ENCODE data around the gene UBE4B.
"Not testable (repeated sequence)": the region's sequence is repeated elsewhere in the genome, so short reads cannot be mapped to it uniquely, and the experiment has no call there.

The UBE4B gene

GRCh38 chr1:10104834-10105233 lies 72.1 kb downstream of the UBE4B start:
- H2AK5ac ChIP-seq (ENCODE audit: low read length) = no peak overlapping the region
- H3K79me1 ChIP-seq (ENCODE audit: low read length) = no peaks in the 10 kb centered on the region
- H3K36me3 ChIP-seq (ENCODE audit: control insufficient read depth, insufficient read depth, low read length) = peaks cover 3% of the 10 kb centered on the region
- H3K18ac ChIP-seq (ENCODE audit: low read length) = no peak overlapping the region
- H3K4me3 ChIP-seq (ENCODE audit: low read length) = no peak overlapping the region
- H3K56ac ChIP-seq (ENCODE audit: low read length) = no peak overlapping the region
- no peak overlapping the region for H3K27ac ChIP-seq (ENCODE audit: low read depth, low read length)
- H3K79me2 ChIP-seq (ENCODE audit: control insufficient read depth, insufficient read depth, low read length) = no peaks in the 10 kb centered on the region
- no peak overlapping the region for H4K8ac ChIP-seq (ENCODE audit: low read depth, low read length)
- no peak overlapping the region for H2BK120ac ChIP-seq (ENCODE audit: low read depth, low read length)
- H4K5ac ChIP-seq (ENCODE audit: low read length) = no peak overlapping the region
- no peak overlapping the region for H3K4me2 ChIP-seq (ENCODE audit: low read length)
- H2BK15ac ChIP-seq (replicated peaks; ENCODE audit: low read depth) = no peak overlapping the region
- H3K23ac ChIP-seq (ENCODE audit: low read length) = no peak overlapping the region
- no peaks in the 10 kb centered on the region for H3K4me1 ChIP-seq (ENCODE audit: control insufficient read depth, low read depth, low read length)
- H3K27me3 ChIP-seq (ENCODE audit: insufficient read depth, low read length, poor library complexity) = no peaks in the 10 kb centered on the region
- no peak overlapping the region for H3K9ac ChIP-seq (ENCODE audit: low read length)
- no peak overlapping the region for H3K4ac ChIP-seq (ENCODE audit: low read depth, low read length)
- no peak for DNase-seq
- no CpG with 5 or more reads among the region's 1 CpG for WGBS (ENCODE audit: extremely low coverage, insufficient coverage, low lambda C conversion rate)
- no peak overlapping the region for H2BK5ac ChIP-seq (ENCODE audit: low read length)

DNA sequence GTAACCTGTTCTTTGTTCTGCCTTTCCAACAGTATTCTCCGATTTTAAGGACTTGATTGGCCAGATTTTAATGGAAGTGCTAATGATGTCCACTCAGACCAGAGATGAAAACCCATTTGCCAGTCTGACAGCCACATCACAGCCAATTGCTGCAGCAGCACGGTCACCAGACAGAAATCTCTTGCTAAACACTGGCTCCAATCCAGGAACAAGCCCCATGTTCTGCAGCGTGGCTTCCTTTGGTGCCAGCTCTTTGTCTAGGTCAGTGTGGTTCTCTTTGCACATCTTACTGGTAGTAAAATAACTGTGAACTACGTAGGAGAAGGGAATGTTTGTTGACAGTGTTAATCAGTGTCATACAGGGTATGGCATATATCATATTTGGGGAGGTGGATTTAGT lies 72.7 kb downstream of the UBE4B start:
- H3K79me2 ChIP-seq (ENCODE audit: control insufficient read depth, insufficient read depth, low read length) = no peaks in the 10 kb centered on the region
- H4K8ac ChIP-seq (ENCODE audit: low read depth, low read length) = no peak overlapping the region
- H3K36me3 ChIP-seq (ENCODE audit: control insufficient read depth, insufficient read depth, low read length) = peaks cover 3% of the 10 kb centered on the region
- no peaks in the 10 kb centered on the region for H3K27me3 ChIP-seq (ENCODE audit: insufficient read depth, low read length, poor library complexity)
- no CpG with 5 or more reads among the region's 4 CpGs for WGBS (ENCODE audit: extremely low coverage, insufficient coverage, low lambda C conversion rate)
- H3K27ac ChIP-seq (ENCODE audit: low read depth, low read length) = no peak overlapping the region
- no peak overlapping the region for H2BK120ac ChIP-seq (ENCODE audit: low read depth, low read length)
- no peaks in the 10 kb centered on the region for H3K4me1 ChIP-seq (ENCODE audit: control insufficient read depth, low read depth, low read length)
- no peak for DNase-seq
- no peak overlapping the region for H2BK5ac ChIP-seq (ENCODE audit: low read length)
- H3K56ac ChIP-seq (ENCODE audit: low read length) = no peak overlapping the region
- H4K5ac ChIP-seq (ENCODE audit: low read length) = no peak overlapping the region
- H2AK5ac ChIP-seq (ENCODE audit: low read length) = no peak overlapping the region
- H3K18ac ChIP-seq (ENCODE audit: low read length) = no peak overlapping the region
- no peaks in the 10 kb centered on the region for H3K79me1 ChIP-seq (ENCODE audit: low read length)
- H3K4ac ChIP-seq (ENCODE audit: low read depth, low read length) = no peak overlapping the region
- H3K9ac ChIP-seq (ENCODE audit: low read length) = no peak overlapping the region
- no peak overlapping the region for H3K4me3 ChIP-seq (ENCODE audit: low read length)
- no peak overlapping the region for H2BK15ac ChIP-seq (replicated peaks; ENCODE audit: low read depth)
- no peak overlapping the region for H3K4me2 ChIP-seq (ENCODE audit: low read length)
- H3K23ac ChIP-seq (ENCODE audit: low read length) = no peak overlapping the region

- Histone ChIP-seq H2BK120ac (ENCODE audit: low read depth, low read length) (no peak overlapping the region), H3K79me2 (ENCODE audit: control insufficient read depth, insufficient read depth, low read length) (no peaks in the 10 kb centered on the region), H2BK15ac (replicated peaks; ENCODE audit: low read depth) (no peak overlapping the region), H3K4me3 (ENCODE audit: low read length) (no peak overlapping the region), H3K79me1 (ENCODE audit: low read length) (no peaks in the 10 kb centered on the region), H3K36me3 (ENCODE audit: control insufficient read depth, insufficient read depth, low read length) (peaks cover 3% of the 10 kb centered on the region), H3K4me1 (ENCODE audit: control insufficient read depth, low read depth, low read length) (no peaks in the 10 kb centered on the region), H3K27ac (ENCODE audit: low read depth, low read length) (no peak overlapping the region), H2BK5ac (ENCODE audit: low read length) (no peak overlapping the region), H3K27me3 (ENCODE audit: insufficient read depth, low read length, poor library complexity) (no peaks in the 10 kb centered on the region), H3K18ac (ENCODE audit: low read length) (no peak overlapping the region), H4K8ac (ENCODE audit: low read depth, low read length) (no peak overlapping the region), H4K5ac (ENCODE audit: low read length) (no peak overlapping the region), H3K4me2 (ENCODE audit: low read length) (no peak overlapping the region), H3K9ac (ENCODE audit: low read length) (no peak overlapping the region), H2AK5ac (ENCODE audit: low read length) (no peak overlapping the region), H3K23ac (ENCODE audit: low read length) (no peak overlapping the region), H3K4ac (ENCODE audit: low read depth, low read length) (no peak overlapping the region), H3K56ac (ENCODE audit: low read length) (no peak overlapping the region)
- no peak for DNase-seq
- WGBS (ENCODE audit: extremely low coverage, insufficient coverage, low lambda C conversion rate) = no CpG with 5 or more reads among the region's 17 CpGs
These were observed 73.5 kb downstream of the UBE4B start for GRCh38 chr1:10106241-10106640.

DNA sequence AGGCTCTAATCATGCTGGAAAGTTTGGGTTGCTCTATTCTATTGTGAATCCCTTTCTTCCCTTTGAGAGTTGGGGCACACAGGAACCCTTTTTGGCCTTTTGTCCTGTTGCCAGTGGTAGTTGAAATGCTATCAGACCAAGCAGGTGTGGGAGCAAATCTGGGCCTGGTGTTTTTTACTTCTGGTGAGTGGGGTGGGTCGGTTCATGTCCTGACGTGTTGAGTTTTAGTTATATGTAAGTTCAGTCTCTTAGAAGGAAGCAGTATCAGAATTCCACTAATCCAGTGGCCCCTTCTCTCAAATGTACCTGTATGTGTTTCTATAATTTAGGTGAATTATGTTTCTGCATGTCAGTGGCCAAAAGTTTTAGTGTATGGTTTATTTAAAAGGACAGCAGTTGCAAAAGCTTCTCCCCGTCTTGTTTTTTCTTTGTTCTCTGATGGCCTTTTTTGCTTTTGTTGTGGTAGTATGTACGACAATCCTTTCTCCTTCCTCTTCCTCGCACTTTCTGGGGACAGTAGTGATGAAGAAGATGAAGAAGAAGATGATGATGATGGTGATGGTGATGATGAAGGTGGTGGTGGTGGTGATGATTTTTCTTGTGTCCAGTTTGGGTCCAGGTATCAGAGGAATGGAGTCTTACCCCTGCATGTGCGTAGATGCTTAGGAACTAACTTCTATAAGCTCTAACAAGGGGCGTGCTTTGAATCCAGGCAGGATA lies 74.2 kb downstream of the UBE4B start:
- no peak overlapping the region for H3K18ac ChIP-seq (ENCODE audit: low read length)
- peaks cover 3% of the 10 kb centered on the region for H3K36me3 ChIP-seq (ENCODE audit: control insufficient read depth, insufficient read depth, low read length)
- no peak overlapping the region for H3K27ac ChIP-seq (ENCODE audit: low read depth, low read length)
- H4K5ac ChIP-seq (ENCODE audit: low read length) = no peak overlapping the region
- H3K79me2 ChIP-seq (ENCODE audit: control insufficient read depth, insufficient read depth, low read length) = no peaks in the 10 kb centered on the region
- no peaks in the 10 kb centered on the region for H3K79me1 ChIP-seq (ENCODE audit: low read length)
- no peak overlapping the region for H3K4ac ChIP-seq (ENCODE audit: low read depth, low read length)
- H2BK120ac ChIP-seq (ENCODE audit: low read depth, low read length) = no peak overlapping the region
- H3K9ac ChIP-seq (ENCODE audit: low read length) = no peak overlapping the region
- no peak overlapping the region for H3K23ac ChIP-seq (ENCODE audit: low read length)
- H3K4me1 ChIP-seq (ENCODE audit: control insufficient read depth, low read depth, low read length) = no peaks in the 10 kb centered on the region
- no peaks in the 10 kb centered on the region for H3K27me3 ChIP-seq (ENCODE audit: insufficient read depth, low read length, poor library complexity)
- no peak overlapping the region for H3K56ac ChIP-seq (ENCODE audit: low read length)
- DNase-seq = no peak
- no peak overlapping the region for H2BK5ac ChIP-seq (ENCODE audit: low read length)
- H2AK5ac ChIP-seq (ENCODE audit: low read length) = no peak overlapping the region
- WGBS (ENCODE audit: extremely low coverage, insufficient coverage, low lambda C conversion rate) = no CpG with 5 or more reads among the region's 7 CpGs
- no peak overlapping the region for H2BK15ac ChIP-seq (replicated peaks; ENCODE audit: low read depth)
- no peak overlapping the region for H3K4me2 ChIP-seq (ENCODE audit: low read length)
- no peak overlapping the region for H3K4me3 ChIP-seq (ENCODE audit: low read length)
- no peak overlapping the region for H4K8ac ChIP-seq (ENCODE audit: low read depth, low read length)

- not testable (repeated sequence) for H4K5ac ChIP-seq (ENCODE audit: low read length); H3K4me1 ChIP-seq (ENCODE audit: control insufficient read depth, low read depth, low read length); H2AK5ac ChIP-seq (ENCODE audit: low read length); H3K18ac ChIP-seq (ENCODE audit: low read length); H3K27me3 ChIP-seq (ENCODE audit: insufficient read depth, low read length, poor library complexity); H2BK120ac ChIP-seq (ENCODE audit: low read depth, low read length); H4K8ac ChIP-seq (ENCODE audit: low read depth, low read length); H3K36me3 ChIP-seq (ENCODE audit: control insufficient read depth, insufficient read depth, low read length); H2BK5ac ChIP-seq (ENCODE audit: low read length); H3K4me2 ChIP-seq (ENCODE audit: low read length); DNase-seq; H3K56ac ChIP-seq (ENCODE audit: low read length); H3K79me2 ChIP-seq (ENCODE audit: control insufficient read depth, insufficient read depth, low read length); H3K4me3 ChIP-seq (ENCODE audit: low read length); H3K9ac ChIP-seq (ENCODE audit: low read length); H2BK15ac ChIP-seq (replicated peaks; ENCODE audit: low read depth); H3K79me1 ChIP-seq (ENCODE audit: low read length); H3K23ac ChIP-seq (ENCODE audit: low read length); H3K4ac ChIP-seq (ENCODE audit: low read depth, low read length); H3K27ac ChIP-seq (ENCODE audit: low read depth, low read length)
- WGBS (ENCODE audit: extremely low coverage, insufficient coverage, low lambda C conversion rate) = no CpG with 5 or more reads among the region's 8 CpGs
These were observed 74.7 kb downstream of the UBE4B start for GRCh38 chr1:10107476-10107847.

GRCh38 chr1:10108134-10108663 lies 75.4 kb downstream of the UBE4B start:
- Histone ChIP-seq H3K4ac (ENCODE audit: low read depth, low read length) (no peak overlapping the region), H3K79me2 (ENCODE audit: control insufficient read depth, insufficient read depth, low read length) (no peaks in the 10 kb centered on the region), H3K18ac (ENCODE audit: low read length) (no peak overlapping the region), H3K27me3 (ENCODE audit: insufficient read depth, low read length, poor library complexity) (no peaks in the 10 kb centered on the region), H3K27ac (ENCODE audit: low read depth, low read length) (no peak overlapping the region), H3K23ac (ENCODE audit: low read length) (no peak overlapping the region), H3K9ac (ENCODE audit: low read length) (no peak overlapping the region), H4K8ac (ENCODE audit: low read depth, low read length) (no peak overlapping the region), H2AK5ac (ENCODE audit: low read length) (no peak overlapping the region), H2BK15ac (replicated peaks; ENCODE audit: low read depth) (no peak overlapping the region), H3K4me2 (ENCODE audit: low read length) (no peak overlapping the region), H2BK120ac (ENCODE audit: low read depth, low read length) (no peak overlapping the region), H3K79me1 (ENCODE audit: low read length) (no peaks in the 10 kb centered on the region), H3K56ac (ENCODE audit: low read length) (no peak overlapping the region), H3K4me1 (ENCODE audit: control insufficient read depth, low read depth, low read length) (no peaks in the 10 kb centered on the region), H4K5ac (ENCODE audit: low read length) (no peak overlapping the region), H3K36me3 (ENCODE audit: control insufficient read depth, insufficient read depth, low read length) (peaks cover 3% of the 10 kb centered on the region), H2BK5ac (ENCODE audit: low read length) (no peak overlapping the region), H3K4me3 (ENCODE audit: low read length) (no peak overlapping the region)
- DNase-seq = peak; percentile 59
- no CpG with 5 or more reads among the region's 8 CpGs for WGBS (ENCODE audit: extremely low coverage, insufficient coverage, low lambda C conversion rate)

Measured in mesendoderm (in vitro differentiated cells).